Upper lobe of right lung (tissue), 1 donor: ENCODE data around the gene BRD7. TPM values are rescaled to one million over a fixed set of nuclear protein-coding genes. Genes with fewer than 3 reads are reported as not detected.

Source experiments
- ATAC-seq: fragments of 200-7000 bp; cut with Tn5 transposase; one replicate; pipeline ENCODE4 v1.9.1; 2020; ENCODE audit warnings: mild to moderate bottlenecking, moderate library complexity
- DNase-seq: peaks from one replicate; pipeline ENCODE4 v3.0.0-alpha.2; 2020
- H3K27ac ChIP-seq: fragments of 200-600 bp; one replicate; pipeline ENCODE4 v1.8.0; 2022
- H3K27me3 ChIP-seq: fragments of 200-600 bp; one replicate; pipeline ENCODE4 v1.8.0; 2022; ENCODE audit warnings: mild to moderate bottlenecking
- H3K36me3 ChIP-seq: fragments of 200-600 bp; one replicate; pipeline ENCODE4 v1.8.0; 2022
- H3K4me1 ChIP-seq: fragments of 200-600 bp; one replicate; pipeline ENCODE4 v1.8.0; 2022
- H3K4me3 ChIP-seq: fragments of 200-600 bp; one replicate; pipeline ENCODE4 v1.8.0; 2022; ENCODE audit warnings: mild to moderate bottlenecking
- H3K9me3 ChIP-seq: fragments of 200-600 bp; one replicate; pipeline ENCODE4 v1.8.0; 2022
- intact Hi-C: fragments of 100-400 bp; cut with DNase I; formaldehyde crosslinking; loops from one replicate; pipeline ENCODE4 v1.11.0; 2022
- microRNA-seq: library from miRNA; unstranded; fragments of <30 nt; microRNA quantifications from one replicate; pipeline ENCODE4 v1.2.0, GENCODE V29; 2020; ENCODE audit warnings: borderline microRNAs expressed
- total RNA-seq: library from RNA; stranded (reverse); fragmentation: NEBNext Ultra II Directional; extraction: Animal tissue kit (Norgen Biotek cat#: 25700); gene quantifications from one replicate; pipeline ENCODE4 v1.2.1, GENCODE V29; 2021
- TF ChIP-seq, protein P1 (sequence below): fragments of 200-600 bp; IDR thresholded peaks from one replicate; pipeline ENCODE4 v1.8.0; 2022; ENCODE audit warnings: antibody characterized with exemption
- donor health status: DM: no; HTN: yes; CAD: no; lungs with severe emphysema.

BRD7 gene
- total RNA-seq, 1 donor from 2014 or later = 62.9 TPM

DNA sequence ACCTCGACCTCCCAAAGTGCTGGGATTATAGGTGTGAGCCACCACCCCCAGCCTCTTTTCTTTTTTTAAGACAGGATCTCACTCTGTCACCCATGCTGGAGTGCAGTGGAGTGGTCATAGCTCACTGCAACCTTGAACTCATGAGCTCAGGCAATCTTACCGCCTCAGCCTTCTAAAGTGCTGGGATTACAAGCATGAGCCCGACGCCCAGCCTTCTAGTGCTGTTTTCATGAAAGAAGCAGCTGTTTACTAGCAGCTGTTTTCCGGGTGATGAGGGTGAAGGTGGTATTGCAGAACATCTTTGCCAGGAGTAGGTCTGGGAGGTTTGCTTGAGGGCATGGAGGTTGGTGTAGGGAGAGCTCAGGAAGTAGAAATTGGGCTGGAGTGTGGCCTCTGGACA is 100.4 kb downstream of the BRD7 start:
- no peak overlapping the region for H3K27ac ChIP-seq
- no peak overlapping the region for H3K4me3 ChIP-seq
- TF ChIP-seq, protein P1, sequence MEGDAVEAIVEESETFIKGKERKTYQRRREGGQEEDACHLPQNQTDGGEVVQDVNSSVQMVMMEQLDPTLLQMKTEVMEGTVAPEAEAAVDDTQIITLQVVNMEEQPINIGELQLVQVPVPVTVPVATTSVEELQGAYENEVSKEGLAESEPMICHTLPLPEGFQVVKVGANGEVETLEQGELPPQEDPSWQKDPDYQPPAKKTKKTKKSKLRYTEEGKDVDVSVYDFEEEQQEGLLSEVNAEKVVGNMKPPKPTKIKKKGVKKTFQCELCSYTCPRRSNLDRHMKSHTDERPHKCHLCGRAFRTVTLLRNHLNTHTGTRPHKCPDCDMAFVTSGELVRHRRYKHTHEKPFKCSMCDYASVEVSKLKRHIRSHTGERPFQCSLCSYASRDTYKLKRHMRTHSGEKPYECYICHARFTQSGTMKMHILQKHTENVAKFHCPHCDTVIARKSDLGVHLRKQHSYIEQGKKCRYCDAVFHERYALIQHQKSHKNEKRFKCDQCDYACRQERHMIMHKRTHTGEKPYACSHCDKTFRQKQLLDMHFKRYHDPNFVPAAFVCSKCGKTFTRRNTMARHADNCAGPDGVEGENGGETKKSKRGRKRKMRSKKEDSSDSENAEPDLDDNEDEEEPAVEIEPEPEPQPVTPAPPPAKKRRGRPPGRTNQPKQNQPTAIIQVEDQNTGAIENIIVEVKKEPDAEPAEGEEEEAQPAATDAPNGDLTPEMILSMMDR = no peak
- peak; percentile 15 for DNase-seq
- ATAC-seq = no peak
- H3K27me3 ChIP-seq = no peaks in the 10 kb centered on the region
- no peaks in the 10 kb centered on the region for H3K9me3 ChIP-seq
- peaks cover 22% of the 10 kb centered on the region for H3K4me1 ChIP-seq
- H3K36me3 ChIP-seq = no peaks in the 10 kb centered on the region
- intact Hi-C loops = no loop called here

DNA sequence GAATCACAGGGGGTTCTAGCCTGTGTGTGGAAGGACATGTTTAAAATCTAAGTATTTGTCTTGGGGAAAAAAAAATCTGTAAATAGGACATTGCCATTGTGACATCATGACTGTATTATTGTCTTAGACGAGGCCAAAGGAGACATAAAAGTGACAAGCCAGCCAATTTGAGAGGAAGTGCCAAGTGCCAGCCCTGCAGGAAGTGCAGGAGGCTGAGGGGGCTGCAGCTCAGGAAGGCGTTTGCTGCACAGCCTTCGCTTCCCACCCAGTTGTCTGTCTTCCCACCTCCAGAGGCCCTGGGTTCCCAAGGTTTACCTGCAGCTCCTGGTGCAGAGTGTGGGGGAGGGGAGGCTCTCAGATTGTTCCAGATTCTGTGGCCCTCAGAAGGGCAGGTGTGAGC is 101.1 kb downstream of the BRD7 start:
- Histone ChIP-seq H3K27me3 (no peaks in the 10 kb centered on the region), H3K9me3 (no peaks in the 10 kb centered on the region), H3K4me1 (peaks cover 22% of the 10 kb centered on the region), H3K27ac (peak overlapping the region; percentile 79), H3K4me3 (peak overlapping the region; percentile 50), H3K36me3 (no peaks in the 10 kb centered on the region)
- intact Hi-C loops = no loop called here
- DNase-seq (peak; percentile 64), ATAC-seq (peak; percentile 7)
- TF ChIP-seq, protein P1 = no peak

DNA sequence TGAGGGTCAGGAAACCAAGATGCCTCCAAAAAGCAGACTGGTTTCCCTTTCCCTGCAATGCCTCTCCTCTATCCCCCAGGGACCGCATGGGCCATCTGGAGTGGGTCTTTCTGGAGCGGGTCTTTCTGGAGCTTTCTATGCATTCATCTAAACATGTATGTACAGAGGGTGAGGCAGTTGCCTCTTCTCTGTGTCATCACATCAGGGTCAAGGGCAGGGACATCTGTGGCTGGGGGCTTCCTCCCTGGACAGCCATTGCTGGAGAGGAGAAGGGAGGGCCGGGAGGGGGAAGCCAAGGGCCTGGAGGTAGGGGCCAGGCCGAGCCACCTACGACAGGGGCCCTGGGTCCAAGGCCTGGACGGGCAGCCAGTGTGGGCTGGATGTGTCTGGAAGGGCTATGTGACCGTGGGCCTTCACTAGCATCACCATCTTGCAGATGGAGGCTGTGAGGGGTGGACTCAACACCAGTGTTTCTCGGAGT is 101.6 kb downstream of the BRD7 start:
- H3K4me1 ChIP-seq = peaks cover 22% of the 10 kb centered on the region
- no peak for ATAC-seq
- H3K27ac ChIP-seq = peak overlapping the region; percentile 79

DNA sequence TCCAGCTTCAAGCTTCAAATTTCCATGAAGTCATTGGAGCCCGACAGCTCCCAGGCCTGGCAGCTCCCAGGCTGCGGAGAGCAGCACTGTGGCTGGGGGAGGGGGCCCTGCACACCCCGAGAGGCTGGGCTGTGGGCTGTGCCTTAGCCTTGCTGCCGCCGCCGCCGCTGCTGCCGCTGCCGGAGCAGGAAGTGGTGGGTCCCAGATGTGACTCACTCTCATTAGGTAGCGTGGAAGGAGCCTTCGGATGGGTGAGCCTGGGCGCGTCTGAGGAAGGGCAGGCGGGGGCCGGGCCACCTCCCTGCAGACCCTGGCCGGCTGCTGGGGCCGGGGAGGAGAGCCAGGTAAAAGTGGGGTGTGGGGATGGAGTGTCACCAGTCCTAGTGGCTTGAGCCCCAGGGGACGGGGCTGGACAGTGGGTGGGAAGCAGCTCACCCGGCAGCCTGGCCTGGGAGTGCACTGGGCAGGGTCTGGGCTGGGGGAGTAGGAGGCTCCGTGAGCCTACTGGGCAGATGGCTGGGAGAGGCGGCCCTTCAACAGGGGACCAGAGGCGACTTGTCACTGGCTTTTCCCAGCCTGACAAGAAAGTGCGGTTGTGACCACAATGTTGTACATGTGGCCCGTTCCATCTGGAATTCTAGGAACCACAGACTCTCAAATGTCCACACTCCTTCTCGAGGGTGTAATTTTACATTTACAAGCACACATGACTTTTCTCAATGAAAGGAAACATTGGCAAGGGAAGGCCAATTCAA is 102.3 kb downstream of the BRD7 start, which contains the start of gene ADCY7:
TSS of gene ADCY7 (plus strand) at position 215 of the 755 bp plus-strand sequence. CDS start 21,629 bp downstream, outside the sequence.
- no peaks in the 10 kb centered on the region for H3K9me3 ChIP-seq
- TF ChIP-seq, protein P1 = no peak
- ATAC-seq (peak; percentile 83), DNase-seq (peak; percentile 88)
- H3K36me3 ChIP-seq = no peaks in the 10 kb centered on the region
- peaks cover 22% of the 10 kb centered on the region for H3K4me1 ChIP-seq
- no peaks in the 10 kb centered on the region for H3K27me3 ChIP-seq
- intact Hi-C loops = no loop called here
- H3K4me3 ChIP-seq = peak within 1 kb of the TSS; percentile 50
- peak within 1 kb of the TSS; percentile 79 for H3K27ac ChIP-seq

More for the DNA sequence above, 101.6 kb downstream of the BRD7 start:
- peak overlapping the region; percentile 50 for H3K4me3 ChIP-seq
- intact Hi-C loops = no loop called here
- no peaks in the 10 kb centered on the region for H3K36me3 ChIP-seq
- H3K27me3 ChIP-seq = no peaks in the 10 kb centered on the region
- DNase-seq = no peak
- H3K9me3 ChIP-seq = no peaks in the 10 kb centered on the region
- TF ChIP-seq, protein P1 = no peak

Small RNA genes lying within 50 kb of the gene (microRNA-seq; reads per million reads assigned to microRNA genes)
- not detected for gene MIR6771

Other genes starting within 250 kb of the BRD7 start
- 13.3 TPM for gene TENT4B, start 215.7 kb downstream of the BRD7 start, total RNA-seq
- gene ADCY7, start 102.4 kb downstream of the BRD7 start, total RNA-seq = 88.1 TPM
- gene NKD1, start 179.4 kb upstream of the BRD7 start, total RNA-seq = 47.2 TPM